ENCODE results near the gene NDEL1.

Gene NDEL1

DNA sequence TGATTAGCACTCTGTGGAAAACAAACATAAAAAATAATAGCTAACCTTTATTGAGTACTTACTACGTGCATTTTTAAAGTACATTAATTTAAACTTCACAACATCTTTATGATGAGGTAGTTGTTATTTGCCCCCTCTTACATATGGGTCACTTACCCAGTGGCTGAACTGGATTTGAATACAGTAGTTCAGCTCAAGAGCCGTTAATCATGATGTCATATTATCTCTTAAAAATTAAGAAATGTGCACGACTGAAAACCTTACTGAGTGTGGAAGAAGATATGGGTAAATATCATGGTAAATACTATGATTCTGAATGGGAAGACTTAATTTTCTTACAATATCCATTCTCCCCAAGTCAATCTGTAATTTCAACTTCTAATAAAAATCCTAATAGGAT lies 17.6 kb downstream of the NDEL1 start:
- DNase-seq (ENCODE audit: low read depth in 1 of 2, low spot score in 1 of 2): no peak

DNA sequence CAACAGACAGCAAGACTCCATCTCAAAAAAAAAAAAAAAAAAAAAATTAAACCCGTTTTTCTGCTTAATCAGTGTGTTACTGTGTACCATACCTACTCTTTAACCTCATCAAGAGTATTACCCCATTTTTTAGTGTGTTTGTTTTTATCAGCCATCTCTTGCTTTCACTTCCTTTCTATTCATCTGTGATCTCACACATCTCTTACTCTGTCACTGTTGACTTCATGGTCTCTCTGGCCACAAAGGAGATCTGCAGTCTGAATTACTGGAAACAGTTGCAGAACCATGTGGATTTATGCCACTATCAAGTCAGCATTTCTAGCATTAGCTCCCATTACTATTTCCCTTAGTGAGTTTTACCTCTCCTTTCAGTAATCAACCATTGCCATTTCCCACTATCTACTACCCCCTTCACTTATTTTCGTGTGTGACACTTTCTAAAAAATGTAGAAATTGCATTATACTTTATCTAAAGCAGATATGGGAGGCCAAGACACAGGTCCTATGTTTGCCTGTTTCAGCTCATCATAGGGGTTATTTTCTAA lies 20.1 kb downstream of the NDEL1 start:
- DNase-seq (ENCODE audit: low read depth in 1 of 2, low spot score in 1 of 2): no peak

GRCh38 chr17:8458128-8458527 lies 22.4 kb downstream of the NDEL1 start:
- DNase-seq (ENCODE audit: low read depth in 1 of 2, low spot score in 1 of 2): no peak

GRCh38 chr17:8459107-8459506 lies 23.4 kb downstream of the NDEL1 start:
- no peak for DNase-seq (ENCODE audit: low read depth in 1 of 2, low spot score in 1 of 2)

- DNase-seq (ENCODE audit: low read depth in 1 of 2, low spot score in 1 of 2): no peak
Measured at GRCh38 chr17:8459831-8460230, 24.1 kb downstream of the NDEL1 start.

DNA sequence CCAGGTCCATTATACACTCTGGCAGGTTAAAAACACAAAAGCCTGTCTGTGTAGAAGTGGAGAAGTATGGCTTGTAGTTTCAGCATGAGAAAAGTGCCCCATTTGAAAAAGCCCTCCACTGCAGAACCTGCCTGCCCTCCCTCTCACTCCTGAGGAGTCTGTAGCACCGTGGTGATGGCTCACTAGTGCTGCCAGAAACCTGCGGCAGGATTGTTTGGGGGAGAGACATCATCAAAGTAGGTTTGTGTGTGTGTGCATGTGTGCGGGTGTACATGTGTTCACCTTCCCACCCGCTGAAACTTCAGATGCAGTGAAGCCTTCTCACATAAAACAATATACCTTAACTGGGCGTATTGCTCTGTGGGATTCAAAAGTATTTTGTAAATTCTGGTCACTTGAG lies 26.9 kb downstream of the NDEL1 start:
- DNase-seq (ENCODE audit: low read depth in 1 of 2, low spot score in 1 of 2): no peak

DNA sequence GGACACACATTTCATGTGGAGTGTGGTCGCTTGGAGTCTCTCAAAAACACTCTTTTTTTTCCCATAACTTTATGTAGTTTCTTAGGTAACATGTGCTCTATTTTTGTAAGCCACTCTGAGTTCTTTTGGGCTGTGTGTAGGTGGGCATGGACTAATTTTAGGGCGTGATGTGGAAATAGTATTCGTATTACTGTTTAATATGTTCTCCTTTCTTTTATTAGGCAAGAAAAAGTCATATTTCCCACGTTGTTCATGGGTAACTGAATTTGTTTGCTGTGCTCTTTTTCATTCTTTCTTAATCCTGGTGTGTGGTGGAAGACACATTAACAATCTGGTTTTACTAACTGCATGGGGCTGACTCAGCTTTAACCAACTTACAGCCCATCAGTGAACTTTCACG lies 27.4 kb downstream of the NDEL1 start:
- DNase-seq (ENCODE audit: low read depth in 1 of 2, low spot score in 1 of 2): no peak

DNA sequence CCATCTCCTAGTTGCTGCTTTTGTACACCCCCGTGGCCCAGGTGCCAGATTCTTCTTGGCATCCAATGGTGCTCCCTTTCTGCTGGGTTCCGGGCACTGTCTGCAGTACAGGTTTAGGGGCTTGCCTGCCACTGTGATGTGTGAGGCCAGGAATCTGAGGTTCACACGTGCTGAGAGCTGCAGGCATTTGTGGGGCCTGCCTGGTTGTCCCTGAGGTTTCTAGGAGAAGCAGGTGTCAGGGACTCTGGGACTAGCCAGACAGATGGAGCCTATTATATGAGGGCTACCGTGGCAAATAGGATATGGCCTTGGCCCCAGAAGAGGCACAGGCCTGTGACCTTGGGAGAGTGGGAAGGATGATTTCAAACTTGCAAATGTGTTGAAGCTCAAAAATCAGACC lies 29.3 kb downstream of the NDEL1 start:
- DNase-seq (ENCODE audit: low read depth in 1 of 2, low spot score in 1 of 2): no peak

DNA sequence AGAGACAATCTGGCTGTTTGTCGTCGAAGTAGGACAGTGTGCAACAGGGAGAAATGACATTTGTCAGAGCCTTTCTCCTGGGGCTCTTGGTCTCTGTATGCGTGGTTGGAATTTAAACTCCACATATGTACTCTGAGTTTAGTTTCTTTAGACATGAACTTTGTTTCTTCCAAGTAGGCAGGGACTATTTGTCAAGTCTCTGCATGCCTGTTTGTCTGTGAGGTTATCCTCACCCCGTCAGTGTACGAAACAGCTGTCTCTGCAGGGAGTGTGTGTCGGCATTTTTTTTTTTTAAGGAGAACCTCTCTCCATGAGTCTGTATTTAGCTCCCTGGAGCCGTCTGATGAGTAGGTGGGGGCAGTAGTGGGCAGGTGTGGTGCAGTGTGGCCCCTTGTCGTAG lies 29.7 kb downstream of the NDEL1 start:
- DNase-seq (ENCODE audit: low read depth in 1 of 2, low spot score in 1 of 2): no peak

DNA sequence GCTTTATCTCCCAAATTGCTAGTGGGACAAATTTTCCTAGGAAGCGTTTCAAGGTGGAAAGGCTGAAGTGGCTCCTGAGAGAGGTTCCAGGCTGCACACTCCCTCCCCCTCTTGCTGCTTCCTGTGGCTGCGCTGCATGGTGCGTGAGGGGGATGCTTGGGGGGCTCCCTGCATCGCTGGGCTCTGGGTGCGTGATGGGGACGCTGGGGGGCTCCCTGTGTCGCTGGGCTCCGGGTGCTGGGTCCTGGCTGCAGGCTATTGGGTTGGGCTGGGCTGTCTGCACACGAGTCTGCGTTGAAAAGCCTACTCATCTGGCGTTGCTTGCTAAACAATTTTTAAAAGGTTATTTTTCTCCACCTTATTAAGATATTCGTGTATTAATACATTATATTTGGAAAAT lies 30.1 kb downstream of the NDEL1 start:
- no peak for DNase-seq (ENCODE audit: low read depth in 1 of 2, low spot score in 1 of 2)

GRCh38 chr17:8466456-8466855 lies 30.8 kb downstream of the NDEL1 start:
- no peak for DNase-seq (ENCODE audit: low read depth in 1 of 2, low spot score in 1 of 2)

DNA sequence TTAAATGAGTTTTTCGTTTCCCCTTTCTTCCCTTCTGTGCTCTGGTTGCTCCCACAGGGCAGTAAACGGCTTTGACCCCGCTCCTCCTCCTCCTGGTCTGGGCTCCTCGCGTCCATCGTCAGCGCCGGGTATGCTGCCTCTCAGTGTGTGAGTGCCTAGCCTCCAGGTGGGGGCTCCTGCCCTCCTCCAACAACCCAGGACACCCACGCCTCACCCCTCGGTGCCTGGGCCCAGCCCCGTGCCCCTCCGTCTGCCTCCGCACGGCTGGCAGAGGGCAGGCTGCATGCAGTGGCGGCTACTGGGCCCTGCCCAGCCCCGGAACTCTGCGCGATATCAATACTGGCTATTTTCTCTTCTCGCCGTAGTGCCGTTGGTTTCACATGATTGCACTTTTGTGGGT lies 31.2 kb downstream of the NDEL1 start:
- DNase-seq (ENCODE audit: low read depth in 1 of 2, low spot score in 1 of 2): no peak

GRCh38 chr17:8467527-8467926 lies 31.8 kb downstream of the NDEL1 start:
- DNase-seq (ENCODE audit: low read depth in 1 of 2, low spot score in 1 of 2): no peak

DNA sequence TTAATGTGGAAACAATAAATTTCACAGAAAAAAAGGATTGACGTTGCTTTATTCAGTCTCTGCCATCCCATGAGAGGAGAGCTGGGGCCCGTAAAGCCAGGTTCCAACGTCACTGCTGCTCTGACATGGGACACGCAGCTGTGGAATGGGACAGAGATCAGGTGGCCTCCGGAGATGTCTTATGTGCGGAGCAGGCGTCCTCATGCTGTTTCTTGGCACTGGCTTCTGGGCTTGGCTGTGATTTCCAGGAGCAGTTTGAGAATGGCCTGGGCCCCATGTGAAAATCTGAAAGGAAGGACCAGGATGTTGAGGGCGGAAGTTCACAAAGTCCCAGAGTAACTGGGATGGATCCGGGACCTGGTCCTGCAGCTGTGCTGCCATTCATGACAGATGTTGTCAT lies 32.4 kb downstream of the NDEL1 start:
- no peak for DNase-seq (ENCODE audit: low read depth in 1 of 2, low spot score in 1 of 2)

GRCh38 chr17:8468980-8469379 lies 33.3 kb downstream of the NDEL1 start:
- no peak for DNase-seq (ENCODE audit: low read depth in 1 of 2, low spot score in 1 of 2)

DNA sequence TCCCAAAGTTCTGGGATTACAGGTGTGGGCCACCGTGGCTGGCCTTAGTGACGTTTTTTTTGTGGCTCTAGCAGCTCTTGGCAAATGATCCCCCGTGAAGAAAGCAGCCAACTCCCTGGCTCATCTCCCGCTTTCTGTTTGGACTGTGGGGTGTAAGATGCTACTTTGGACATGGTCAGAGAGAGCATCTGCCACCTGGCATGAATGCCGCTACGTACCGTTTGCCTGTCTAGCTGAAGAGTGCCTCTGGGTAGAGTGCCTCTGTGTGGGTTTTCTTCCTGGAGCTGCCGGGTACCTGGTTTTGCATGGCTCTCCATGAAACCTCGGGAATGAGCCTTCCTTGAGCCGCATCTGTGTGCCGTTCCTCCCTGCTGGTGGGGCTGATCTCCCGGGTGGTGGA lies 34.3 kb downstream of the NDEL1 start:
- no peak for DNase-seq (ENCODE audit: low read depth in 1 of 2, low spot score in 1 of 2)

- DNase-seq (ENCODE audit: low read depth in 1 of 2, low spot score in 1 of 2): no peak
Measured at GRCh38 chr17:8470447-8471047, 34.9 kb downstream of the NDEL1 start.

DNA sequence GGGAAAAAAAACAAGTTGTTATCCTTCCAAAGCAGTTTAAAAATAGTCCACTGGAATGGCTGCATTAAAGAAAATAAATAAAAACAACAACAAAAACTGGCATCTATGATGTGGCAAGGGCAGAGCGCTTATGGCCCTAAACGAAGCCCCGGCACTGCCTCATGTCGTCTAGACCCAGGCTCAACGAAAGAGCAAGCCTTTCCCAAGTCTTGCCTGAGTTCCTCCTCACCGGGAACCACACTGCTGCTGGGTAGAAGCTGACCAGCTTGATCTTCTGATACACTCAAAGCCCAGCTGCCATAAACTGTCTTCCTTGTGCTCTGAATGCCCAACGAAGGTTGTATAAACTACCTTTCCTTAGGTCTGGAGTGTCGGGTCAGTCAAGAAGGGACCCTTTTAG lies 37.0 kb downstream of the NDEL1 start:
- no peak for DNase-seq (ENCODE audit: low read depth in 1 of 2, low spot score in 1 of 2)

GRCh38 chr17:8473451-8474192 lies 37.9 kb downstream of the NDEL1 start:
- no peak for DNase-seq (ENCODE audit: low read depth in 1 of 2, low spot score in 1 of 2)

GRCh38 chr17:8474826-8475225 lies 39.1 kb downstream of the NDEL1 start:
- no peak for DNase-seq (ENCODE audit: low read depth in 1 of 2, low spot score in 1 of 2)

DNA sequence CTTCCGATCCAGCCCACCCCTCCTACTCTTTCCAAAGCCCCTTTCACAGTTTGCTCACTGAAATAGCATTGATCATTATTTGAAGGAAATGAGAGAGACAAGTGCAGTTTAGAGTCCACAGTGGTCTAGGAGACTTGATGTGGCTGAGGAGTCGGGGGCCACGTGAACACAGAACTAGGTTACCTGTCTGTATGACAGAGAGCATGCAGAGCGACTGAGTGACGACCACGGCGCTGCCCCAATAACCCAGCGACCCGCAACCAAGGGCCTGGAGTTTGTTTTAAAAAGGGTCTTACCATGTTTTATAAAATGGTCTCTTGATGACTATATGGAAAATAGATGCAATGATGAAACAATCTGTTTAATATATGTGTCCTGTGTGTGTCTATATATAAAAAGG lies 39.5 kb downstream of the NDEL1 start:
- DNase-seq (ENCODE audit: low read depth in 1 of 2, low spot score in 1 of 2): no peak

- no peak for DNase-seq (ENCODE audit: low read depth in 1 of 2, low spot score in 1 of 2)
Measured at GRCh38 chr17:8475781-8476180, 40.1 kb downstream of the NDEL1 start.

DNA sequence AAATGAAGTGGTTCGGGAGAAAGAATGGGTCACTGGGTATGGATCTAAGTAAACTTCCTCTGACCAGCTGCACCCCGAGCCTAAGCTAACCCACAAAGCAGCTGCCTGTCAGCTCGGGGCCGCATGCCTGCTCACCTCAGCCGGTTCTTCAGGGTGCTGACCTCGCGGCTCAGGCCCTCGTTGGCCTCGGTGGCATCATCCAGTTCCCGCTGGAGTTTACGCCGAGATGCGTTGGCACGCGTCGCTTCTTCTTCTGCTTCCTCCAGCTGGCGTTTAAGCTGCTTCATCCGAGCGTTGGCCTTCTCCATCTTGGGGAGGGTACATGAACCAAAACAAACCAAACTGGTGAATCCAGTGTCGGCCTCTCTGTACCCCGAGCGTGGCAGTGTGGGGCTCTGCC lies 41.1 kb downstream of the NDEL1 start:
- no peak for DNase-seq (ENCODE audit: low read depth in 1 of 2, low spot score in 1 of 2)

Data from stimulated activated CD4-positive, alpha-beta T cell treated with anti-CD3 and anti-CD28 coated beads, Interleukin-15, amount 100 ng/mL, for 1 hour (primary cell).